Transverse colon (tissue), 4 donors: Measurements from ENCODE around the gene PC.

Experiments
- EP300 ChIP-seq: sonication (generic); formaldehyde crosslinking; IDR thresholded peaks from one replicate; pipeline ENCODE4 v1.6.1; 2017; ENCODE audit warnings: antibody characterized with exemption, low read depth
- POLR2A ChIP-seq: fragments of 450-650 bp; IDR thresholded peaks from one replicate; pipeline ENCODE4 v1.6.1; 2016; ENCODE audit warnings: antibody characterized with exemption, mild to moderate bottlenecking, moderate library complexity
- POLR2AphosphoS5 ChIP-seq, 3 donors: sonication (generic); formaldehyde crosslinking; IDR thresholded peaks; one replicate each; pipeline ENCODE4 v1.6.1; 2016; ENCODE audit warnings: antibody characterized with exemption in 3 of 3
- TF ChIP-seq, protein P1 (sequence below), 5 experiments: fragments of 200-600 bp in 3 of 5; fragments of 450-650 bp in 2 of 5; sonication (generic) in 3 of 5; IDR thresholded peaks; 1 replicate in 2 of 5; 2 replicates in 3 of 5; pipeline ENCODE4 v1.5.1; 2016 to 2017; ENCODE audit warnings: antibody characterized with exemption in 5 of 5, inconsistent platforms in 3 of 5, mild to moderate bottlenecking in 2 of 5, moderate library complexity in 1 of 5

DNA sequence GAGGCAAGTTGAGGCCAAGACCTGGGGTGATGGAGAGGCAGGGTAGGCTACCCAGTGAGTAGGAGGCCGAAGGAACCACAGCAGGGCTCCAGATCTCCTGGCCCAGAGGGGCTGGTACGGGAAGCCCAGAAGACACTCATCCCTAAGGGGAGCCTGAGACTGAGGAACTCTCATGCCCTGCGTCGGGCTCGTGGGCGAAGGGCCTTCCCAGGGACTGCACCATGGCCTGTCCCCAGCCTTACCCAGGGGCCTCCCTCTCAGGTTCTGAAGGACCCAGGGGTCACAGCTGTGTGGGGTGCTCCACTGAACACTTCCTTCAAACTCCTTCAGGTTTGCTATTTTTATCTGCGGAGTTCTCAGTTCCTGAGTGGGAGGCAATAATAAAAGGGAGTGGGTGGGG, 48.9 kb upstream of the PC start:
- TF ChIP-seq POLR2A (no peak), POLR2AphosphoS5 (IDR thresholded peaks at IDR 0.05) (no peak), EP300 (no peak)
- TF ChIP-seq, protein P1, sequence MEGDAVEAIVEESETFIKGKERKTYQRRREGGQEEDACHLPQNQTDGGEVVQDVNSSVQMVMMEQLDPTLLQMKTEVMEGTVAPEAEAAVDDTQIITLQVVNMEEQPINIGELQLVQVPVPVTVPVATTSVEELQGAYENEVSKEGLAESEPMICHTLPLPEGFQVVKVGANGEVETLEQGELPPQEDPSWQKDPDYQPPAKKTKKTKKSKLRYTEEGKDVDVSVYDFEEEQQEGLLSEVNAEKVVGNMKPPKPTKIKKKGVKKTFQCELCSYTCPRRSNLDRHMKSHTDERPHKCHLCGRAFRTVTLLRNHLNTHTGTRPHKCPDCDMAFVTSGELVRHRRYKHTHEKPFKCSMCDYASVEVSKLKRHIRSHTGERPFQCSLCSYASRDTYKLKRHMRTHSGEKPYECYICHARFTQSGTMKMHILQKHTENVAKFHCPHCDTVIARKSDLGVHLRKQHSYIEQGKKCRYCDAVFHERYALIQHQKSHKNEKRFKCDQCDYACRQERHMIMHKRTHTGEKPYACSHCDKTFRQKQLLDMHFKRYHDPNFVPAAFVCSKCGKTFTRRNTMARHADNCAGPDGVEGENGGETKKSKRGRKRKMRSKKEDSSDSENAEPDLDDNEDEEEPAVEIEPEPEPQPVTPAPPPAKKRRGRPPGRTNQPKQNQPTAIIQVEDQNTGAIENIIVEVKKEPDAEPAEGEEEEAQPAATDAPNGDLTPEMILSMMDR (IDR thresholded peaks at IDR 0.05) = no peak
